Measurements from ENCODE around the gene CEP350. TPM values are rescaled to one million over a fixed set of nuclear protein-coding genes. Genes with fewer than 3 reads are reported as not detected.

Gene CEP350
- total RNA-seq, 4 donors from 2014 or later: 40.0 to 60.3 (median 57.3) TPM

DNA sequence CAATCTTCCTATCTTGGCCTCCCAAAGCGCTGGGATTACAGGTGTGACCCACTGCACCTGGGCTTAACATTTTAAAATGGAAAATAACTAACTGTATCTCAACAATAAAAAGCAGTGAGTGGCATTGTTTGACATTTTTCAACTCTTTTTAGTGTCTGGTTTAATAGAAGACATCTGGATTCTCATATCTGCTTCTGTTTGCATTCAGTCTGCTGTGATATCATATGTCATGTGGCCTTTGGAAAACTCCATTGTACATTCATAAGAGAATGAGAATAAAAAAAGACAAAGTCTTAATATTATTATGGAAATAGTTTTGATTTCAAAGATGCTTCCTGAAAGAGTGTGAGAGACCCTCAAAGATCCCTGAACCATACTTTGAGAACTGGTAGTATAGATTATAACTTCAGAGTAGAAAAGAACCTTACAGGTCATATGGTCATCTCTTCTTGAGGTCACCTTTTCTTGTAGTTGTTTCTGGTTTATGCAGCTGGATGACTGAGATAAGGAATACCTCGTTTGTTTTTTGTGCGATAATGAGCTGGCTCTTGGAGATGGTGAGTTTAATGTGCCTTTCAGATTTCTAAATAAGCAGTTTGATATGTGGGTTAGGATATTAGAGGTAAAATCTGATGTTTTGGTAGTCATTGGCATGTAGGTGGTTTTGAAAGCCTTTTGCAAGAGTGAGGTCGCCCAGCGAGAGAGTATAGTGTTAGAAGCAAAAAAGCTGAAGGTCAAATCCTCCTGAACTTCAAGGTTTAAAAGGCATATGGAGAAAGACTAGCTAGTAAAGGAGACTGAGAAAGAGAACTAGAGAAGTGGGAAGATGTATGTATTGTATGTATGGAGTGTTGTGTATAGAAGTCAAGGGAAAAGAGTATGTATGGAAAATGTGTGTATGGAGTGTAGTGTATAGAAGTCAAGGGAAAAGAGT is 17.2 kb downstream of the CEP350 start:
- H3K36me3 ChIP-seq: no peaks in the 10 kb centered on the region
- DNase-seq: no peak
- no peaks in the 10 kb centered on the region for H3K27me3 ChIP-seq
- in situ Hi-C loops (cut with MboI; ENCODE audit: low pct_ligation_motif_present in 1 of 4, low pct_unique_long_range_greater_than_20kb in 1 of 4, low sequenced_read_pairs in 3 of 4) (no loop called here), intact Hi-C loops (cut with DNase I; ENCODE audit: low total_unique reads) (no loop called here)
- TF ChIP-seq POLR2AphosphoS5 (IDR thresholded peaks at IDR 0.05) (no peak), EP300 (IDR thresholded peaks at IDR 0.05; ENCODE audit: low read depth) (no peak), CTCF (IDR thresholded peaks at IDR 0.05) (no peak)
- peaks cover 0 to 3% of the 10 kb centered on the region in 2 donors for H3K9me3 ChIP-seq
- no peak overlapping the region for H3K27ac ChIP-seq
- H3K4me3 ChIP-seq: no peak overlapping the region
- 70% methylated on average over 5 of the region's 5 CpGs for WGBS, 2 donors (ENCODE audit: low coverage in 1 of 2)
- H3K4me1 ChIP-seq: peaks cover 9 to 49% (median 18%) of the 10 kb centered on the region in 4 donors

GRCh38 chr1:179973198-179974110 is 18.8 kb downstream of the CEP350 start:
- Histone ChIP-seq H3K27ac (no peak overlapping the region), H3K9me3 (no peaks in the 10 kb centered on the region), H3K27me3 (no peaks in the 10 kb centered on the region), H3K36me3 (no peaks in the 10 kb centered on the region), H3K4me1 (peaks cover 13 to 60% (median 19%) of the 10 kb centered on the region in 4 donors), H3K4me3 (no peak overlapping the region)
- no peak for TF ChIP-seq CTCF (IDR thresholded peaks at IDR 0.05)
- TF ChIP-seq EP300 (IDR thresholded peaks at IDR 0.05; ENCODE audit: low read depth): no peak
- TF ChIP-seq POLR2AphosphoS5 (IDR thresholded peaks at IDR 0.05): no peak
- DNase-seq: no peak
- in situ Hi-C loops (cut with MboI; ENCODE audit: low pct_ligation_motif_present in 1 of 4, low pct_unique_long_range_greater_than_20kb in 1 of 4, low sequenced_read_pairs in 3 of 4): no loop called here
- intact Hi-C loops (cut with DNase I; ENCODE audit: low total_unique reads): no loop called here
- 60 to 70% methylated on average over 5 to 6 of the region's 6 CpGs for WGBS, 2 donors (ENCODE audit: low coverage in 1 of 2)

GRCh38 chr1:179976970-179977651 is 22.5 kb downstream of the CEP350 start:
- Histone ChIP-seq H3K4me1 (peaks cover 4 to 31% (median 7%) of the 10 kb centered on the region in 4 donors), H3K27me3 (no peaks in the 10 kb centered on the region), H3K36me3 (no peaks in the 10 kb centered on the region), H3K27ac (no peak overlapping the region), H3K4me3 (no peak overlapping the region), H3K9me3 (peaks cover 0 to 4% of the 10 kb centered on the region in 2 donors)
- whole genome bisulfite sequencing, 2 donors (ENCODE audit: low coverage in 1 of 2): 79 to 85% methylated on average over 4 of the region's 4 CpGs
- no peak for DNase-seq
- in situ Hi-C loops (cut with MboI; ENCODE audit: low pct_ligation_motif_present in 1 of 4, low pct_unique_long_range_greater_than_20kb in 1 of 4, low sequenced_read_pairs in 3 of 4): no loop called here
- TF ChIP-seq POLR2AphosphoS5 (IDR thresholded peaks at IDR 0.05): no peak
- no peak for TF ChIP-seq EP300 (IDR thresholded peaks at IDR 0.05; ENCODE audit: low read depth)
- TF ChIP-seq CTCF (IDR thresholded peaks at IDR 0.05): no peak
- no peak for TF ChIP-seq POLR2A (IDR thresholded peaks at IDR 0.05)
- intact Hi-C loops (cut with DNase I; ENCODE audit: low total_unique reads): no loop called here

Data from transverse colon (tissue), 4 donors.